HFF-Myc (cell line): Measurements from ENCODE around the gene UBR7.

Experiments
- DNase-seq: peaks from one replicate; pipeline ENCODE4 v3.0.0-alpha.2; 2011; ENCODE audit warnings: low read depth; ENCODE audit errors: extremely low read depth
- H3K4me3 ChIP-seq: replicated peaks from 2 replicates; pipeline ENCODE4 v1.5.1; 2011; ENCODE audit warnings: low read depth, mild to moderate bottlenecking, control low read depth, low read length
- CTCF ChIP-seq: IDR thresholded peaks from 2 replicates; pipeline ENCODE4 v1.5.1; 2012; ENCODE audit warnings: mild to moderate bottlenecking, low read depth, low read length, control low read depth; ENCODE audit errors: missing control alignments

The UBR7 gene

GRCh38 chr14:93186466-93186865 is 20.6 kb upstream of the UBR7 start:
- H3K4me3 ChIP-seq = no peak overlapping the region
- no peak for TF ChIP-seq CTCF
- no peak for DNase-seq

- TF ChIP-seq CTCF = no peak
- no peak for DNase-seq
- no peak overlapping the region for H3K4me3 ChIP-seq
Observed at GRCh38 chr14:93186956-93187355, 20.1 kb upstream of the UBR7 start.

- H3K4me3 ChIP-seq = no peak overlapping the region
- DNase-seq = no peak
- no peak for TF ChIP-seq CTCF
Observed at GRCh38 chr14:93195316-93195999, 11.6 kb upstream of the UBR7 start.

GRCh38 chr14:93199031-93199430 is 8.0 kb upstream of the UBR7 start:
- TF ChIP-seq CTCF = no peak
- H3K4me3 ChIP-seq = no peak overlapping the region
- no peak for DNase-seq

- no peak for DNase-seq
- H3K4me3 ChIP-seq = no peak overlapping the region
- no peak for TF ChIP-seq CTCF
Observed at GRCh38 chr14:93200553-93200952, 6.5 kb upstream of the UBR7 start.

GRCh38 chr14:93201155-93201704 is 5.8 kb upstream of the UBR7 start:
- TF ChIP-seq CTCF = no peak
- H3K4me3 ChIP-seq = no peak overlapping the region
- no peak for DNase-seq
